Right lobe of liver (tissue), 6 donors: Measurements from ENCODE around the gene ANP32E. TPM values are rescaled to one million over a fixed set of nuclear protein-coding genes. Genes with fewer than 3 reads are reported as not detected.

Experiments
- ATAC-seq, 4 donors: fragments of 200-7000 bp; cut with Tn5 transposase; one replicate each; pipeline ENCODE4 v1.9.1; 2020; ENCODE audit warnings: mild to moderate bottlenecking in 4 of 4, moderate library complexity in 4 of 4
- DNase-seq, 3 donors: peaks; one replicate each; pipeline ENCODE4 v3.0.0-alpha.2; 2020
- H3K27ac ChIP-seq, 3 donors: fragments of 200-600 bp; one replicate each; pipeline ENCODE4 v1.8.0; 2022
- H3K27me3 ChIP-seq, 2 donors: fragments of 200-600 bp; one replicate each; pipeline ENCODE4 v1.8.0; 2022
- H3K36me3 ChIP-seq, 4 donors: fragments of 200-600 bp; sonication (generic) in 1 of 4; one replicate each; pipeline versions ENCODE4 v1.5.1 to v1.8.0; 2017 to 2022; ENCODE audit warnings: control low read depth in 1 of 4
- H3K4me1 ChIP-seq, 4 donors: fragments of 200-600 bp; sonication (generic) in 1 of 4; one replicate each; pipeline versions ENCODE4 v1.5.1 to v1.8.0; 2017 to 2022; ENCODE audit warnings: control low read depth in 1 of 4
- H3K4me3 ChIP-seq, 3 donors: fragments of 200-600 bp; one replicate each; pipeline ENCODE4 v1.8.0; 2022
- H3K9me3 ChIP-seq, 4 donors: fragments of 200-600 bp; sonication (generic) in 1 of 4; one replicate each; pipeline versions ENCODE4 v1.5.1 to v1.8.0; 2017 to 2022; ENCODE audit warnings: control low read depth in 1 of 4
- CTCF ChIP-seq, 4 donors: fragments of 200-600 bp in 3 of 4; fragments of 450-650 bp in 1 of 4; IDR thresholded peaks; one replicate each; pipeline versions ENCODE4 v1.5.1 to v1.8.0; 2016 to 2022; ENCODE audit warnings: antibody characterized with exemption in 4 of 4, mild to moderate bottlenecking in 2 of 4
- POLR2A ChIP-seq: fragments of 450-650 bp; IDR thresholded peaks from one replicate; pipeline ENCODE4 v1.6.1; 2017; ENCODE audit warnings: antibody characterized with exemption, mild to moderate bottlenecking
- WGBS: methylation state at CpG from one replicate; pipeline ENCODE4 v1.1.6; 2018; ENCODE audit warnings: low coverage, low lambda C conversion rate; ENCODE audit not compliant: insufficient coverage; ENCODE audit errors: missing lambda C conversion rate; 5-methylcytosine and 5-hydroxymethylcytosine counted together
- intact Hi-C, 2 donors: fragments of 100-400 bp; cut with DNase I; formaldehyde crosslinking; loops; one replicate each; pipeline versions ENCODE4 v1.11.2 to v1.14.1; 2022
- total RNA-seq, 6 experiments: library from RNA; depleted of rRNA in 2 of 6; stranded (reverse); fragments of >200 nt in 2 of 6; fragmentation: NEBNext Ultra II Directional in 3 of 6; extraction: Animal tissue kit (Norgen Biotek cat#: 25700) in 3 of 6; gene quantifications; one replicate each; pipeline versions ENCODE4 v1.1.0 to v1.2.4, GENCODE V29; 2016 to 2023
- donor health status: DM: no; HTN: yes; CAD: no.
- donor health status: DM: no; HTN: no; CAD: no.
- donor health status: DM: no; HTN: no; CAD: no.
- donor health status: DM: no; HTN: yes; CAD: no.
- donor health status: DM: no; HTN: yes; CAD: no.

Gene ANP32E
- total RNA-seq, 6 experiments from 2014 or later: 9.3 to 16.3 (median 11.0) TPM

GRCh38 chr1:150263549-150263948, 27.6 kb upstream of the ANP32E start:
- H3K27me3 ChIP-seq: no peaks in the 10 kb centered on the region
- ATAC-seq (no peak), DNase-seq (no peak)
- H3K27ac ChIP-seq: no peak overlapping the region
- no peak overlapping the region for H3K4me3 ChIP-seq
- WGBS: 85% methylated on average over 2 of the region's 6 CpGs
- H3K4me1 ChIP-seq: peaks cover 0 to 39% (median 11%) of the 10 kb centered on the region in 4 donors
- intact Hi-C loops: no loop called here
- TF ChIP-seq CTCF (IDR thresholded peaks at IDR 0.05) (no peak), POLR2A (no peak)
- H3K9me3 ChIP-seq: no peaks in the 10 kb centered on the region
- H3K36me3 ChIP-seq: peaks cover 0 to 31% (median 8%) of the 10 kb centered on the region in 4 donors

- H3K36me3 ChIP-seq: peaks cover 0 to 31% (median 8%) of the 10 kb centered on the region in 4 donors
- no peak overlapping the region for H3K4me3 ChIP-seq
- TF ChIP-seq CTCF (IDR thresholded peaks at IDR 0.05) (no peak), POLR2A (no peak)
- H3K27me3 ChIP-seq: no peaks in the 10 kb centered on the region
- no peaks in the 10 kb centered on the region for H3K9me3 ChIP-seq
- intact Hi-C loops: no loop called here
- WGBS: 80% methylated on average over 4 of the region's 6 CpGs
- no peak overlapping the region for H3K27ac ChIP-seq
- DNase-seq: no peak
- H3K4me1 ChIP-seq: peaks cover 0 to 44% (median 14%) of the 10 kb centered on the region in 4 donors
- no peak for ATAC-seq
Measured at GRCh38 chr1:150262388-150263320, 26.7 kb upstream of the ANP32E start.

GRCh38 chr1:150261367-150261766, 25.5 kb upstream of the ANP32E start:
- DNase-seq: peak; percentile 39 to 69 (median 67)
- peaks cover 0 to 49% (median 20%) of the 10 kb centered on the region in 4 donors for H3K4me1 ChIP-seq
- intact Hi-C loops: no loop called here

More at GRCh38 chr1:150261367-150261766, 25.5 kb upstream of the ANP32E start:
- Histone ChIP-seq H3K27ac (peak overlapping the region in 1 of 3 donors; percentile 88), H3K4me3 (no peak overlapping the region), H3K9me3 (no peaks in the 10 kb centered on the region), H3K36me3 (peaks cover 0 to 23% (median 4%) of the 10 kb centered on the region in 4 donors), H3K27me3 (no peaks in the 10 kb centered on the region)
- no CpG with 5 or more reads among the region's 6 CpGs for WGBS
- ATAC-seq: no peak
- TF ChIP-seq POLR2A (no peak), CTCF (IDR thresholded peaks at IDR 0.05) (no peak)
